ENCODE measurements around the gene ST7. TPM values are rescaled to one million over a fixed set of nuclear protein-coding genes. Genes with fewer than 3 reads are reported as not detected.

The ST7 gene
- total RNA-seq, 1 experiment from 2014 or later: 12.9 TPM

- Histone ChIP-seq H4K91ac (ENCODE audit: insufficient read length, low read depth, low read length) (no peak overlapping the region), H3K79me2 (ENCODE audit: insufficient read depth, low read length) (no peaks in the 10 kb centered on the region), H2BK20ac (ENCODE audit: low read depth, low read length, poor library complexity, severe bottlenecking) (no peak overlapping the region), H3K4me2 (ENCODE audit: insufficient read depth, insufficient read length, low read length) (no peak overlapping the region), H3K14ac (ENCODE audit: insufficient read depth, low read length) (no peak overlapping the region), H2BK15ac (ENCODE audit: low read depth, low read length) (no peak overlapping the region), H3K27ac (ENCODE audit: insufficient read length, low read depth, low read length) (no peak overlapping the region), H4K5ac (ENCODE audit: insufficient read length, low read depth, low read length) (no peak overlapping the region), H2AK5ac (ENCODE audit: insufficient read length, low read length) (no peak overlapping the region), H3K18ac (ENCODE audit: insufficient read length, low read depth, low read length) (no peak overlapping the region), H3K23ac (ENCODE audit: insufficient read length, low read depth, low read length) (no peak overlapping the region), H3K27me3 (ENCODE audit: insufficient read depth, low read length) (no peaks in the 10 kb centered on the region), H3K9me3 (ENCODE audit: control insufficient read depth, low read depth, low read length) (no peaks in the 10 kb centered on the region), H3T11ph (ENCODE audit: low read length) (no peak overlapping the region), H3K4ac (ENCODE audit: low read depth, low read length) (no peak overlapping the region), H2BK5ac (ENCODE audit: insufficient read length, low read length) (no peak overlapping the region), H3K4me1 (ENCODE audit: insufficient read depth, low read length) (no peaks in the 10 kb centered on the region), H3K79me1 (ENCODE audit: insufficient read depth, low read depth, low read length, poor library complexity, severe bottlenecking) (no peaks in the 10 kb centered on the region), H2AFZ (ENCODE audit: low read length) (no peak overlapping the region), H2BK120ac (ENCODE audit: low read depth, low read length, poor library complexity, severe bottlenecking) (no peak overlapping the region), H4K20me1 (ENCODE audit: control insufficient read depth, insufficient read depth, insufficient read length) (no peaks in the 10 kb centered on the region), H2BK12ac (ENCODE audit: insufficient read length, low read depth, low read length) (no peak overlapping the region), H3K9ac (ENCODE audit: extremely low read depth, insufficient read length, low read length) (no peak overlapping the region), H3K23me2 (ENCODE audit: insufficient read length, low read depth, low read length, poor library complexity, severe bottlenecking) (no peaks in the 10 kb centered on the region), H4K8ac (replicated peaks; ENCODE audit: insufficient read length, low read depth, low read length) (no peak overlapping the region), H3K56ac (ENCODE audit: insufficient read length, low read depth, low read length) (no peak overlapping the region)
- H3K36me3 Mint-ChIP-seq (ENCODE audit: insufficient read depth in 1 of 3, low read depth in 3 of 3): no peaks in the 10 kb centered on the region
- WGBS (ENCODE audit: extremely low coverage, insufficient read length, low lambda C conversion rate): no CpG with 5 or more reads among the region's 1 CpG
- DNase-seq: no peak
- H3K9me3 Mint-ChIP-seq: no peaks in the 10 kb centered on the region
- peaks cover 8 to 10% of the 10 kb centered on the region in 2 experiments for H3K4me1 Mint-ChIP-seq
- TF ChIP-seq CTCF (conservative IDR thresholded peaks at IDR 0.05): no peak
- no peak overlapping the region for H3K4me3 Mint-ChIP-seq
- no peaks in the 10 kb centered on the region for H3K27me3 Mint-ChIP-seq (ENCODE audit: low read depth)
- no peak overlapping the region for H3K27ac Mint-ChIP-seq
These were observed 238.8 kb downstream of the ST7 start for GRCh38 chr7:117192108-117192507.
